Ovary (tissue), 9 donors: Measurements from ENCODE around the gene HERC4. TPM values are rescaled to one million over a fixed set of nuclear protein-coding genes. Genes with fewer than 3 reads are reported as not detected.

Source experiments
- DNase-seq, 5 donors: peaks; one replicate each; pipeline ENCODE4 v3.0.0-alpha.2; 2019 to 2020
- H3K27ac ChIP-seq, 2 donors: fragments of 200-600 bp; one replicate each; pipeline versions ENCODE4 v1.5.1 to v1.8.0; 2019 to 2022
- H3K27me3 ChIP-seq: fragments of 200-600 bp; one replicate; pipeline ENCODE4 v1.8.0; 2022
- H3K36me3 ChIP-seq: fragments of 200-600 bp; sonication (generic); one replicate; pipeline ENCODE4 v1.5.1; 2019
- H3K4me1 ChIP-seq: one replicate; pipeline ENCODE4 v1.8.1; 2013; ENCODE audit warnings: mild to moderate bottlenecking, moderate library complexity; ENCODE audit not compliant: insufficient read depth
- H3K4me3 ChIP-seq: fragments of 200-600 bp; sonication (generic); one replicate; pipeline ENCODE4 v1.5.1; 2017
- H3K9me3 ChIP-seq, 2 donors: fragments of 200-600 bp in 1 of 2; sonication (generic) in 1 of 2; one replicate each; pipeline versions ENCODE4 v1.5.1 to v1.8.1; 2013 to 2019; ENCODE audit warnings: mild to moderate bottlenecking in 1 of 2, moderate library complexity in 1 of 2
- CTCF ChIP-seq, 3 donors: fragments of 450-650 bp in 2 of 3; fragments of 200-600 bp in 1 of 3; IDR thresholded peaks; one replicate each; pipeline versions ENCODE4 v1.5.1 to v1.8.0; 2016 to 2022; ENCODE audit warnings: antibody characterized with exemption in 3 of 3, mild to moderate bottlenecking in 1 of 3
- EP300 ChIP-seq: sonication (generic); formaldehyde crosslinking; IDR thresholded peaks from one replicate; pipeline ENCODE4 v1.6.1; 2017; ENCODE audit warnings: antibody characterized with exemption
- POLR2A ChIP-seq: fragments of 450-650 bp; IDR thresholded peaks from one replicate; pipeline ENCODE4 v1.6.1; 2017; ENCODE audit warnings: antibody characterized with exemption, mild to moderate bottlenecking, moderate library complexity
- WGBS, 3 donors: extraction: QIAGEN DNeasy Blood & Tissue Kit in 1 of 3; methylation state at CpG; one replicate each; pipeline versions ENCODE4 v1.1.5 to v1.1.7; 2013 to 2017; 5-methylcytosine and 5-hydroxymethylcytosine counted together
- intact Hi-C, 4 donors: fragments of 100-400 bp; cut with DNase I; formaldehyde crosslinking; loops; one replicate each; pipeline versions ENCODE4 v1.11.0 to v1.15.1; 2022 to 2023
- polyA plus RNA-seq, 2 donors: library from polyadenylated mRNA; stranded (reverse); fragments of 200-250 nt in 1 of 2; fragments of 350-450 nt in 1 of 2; fragmentation: Illumina TruSeq in 1 of 2; extraction: RNeasy Lipid Tissue Mini Kit (QIAGEN cat#74804) in 1 of 2; gene quantifications; one replicate each; pipeline ENCODE4 v1.2.3, GENCODE V29; 2013 to 2014
- total RNA-seq, 7 donors: library from RNA; depleted of rRNA in 2 of 7; stranded (reverse); fragments of >200 nt in 2 of 7; fragmentation: NEBNext Ultra II Directional in 3 of 7; extraction: Animal tissue kit (Norgen Biotek cat#: 25700) in 3 of 7; gene quantifications; one replicate each; pipeline versions ENCODE4 v1.1.0 to v1.2.4, GENCODE V29; 2016 to 2023
- donor health status: DM: no; HTN: no; CAD: no; lungs with moderate emphysema.
- donor health status: DM: no; HTN: no; CAD: no.
- donor health status: Bipolar disorder and iron deficiency.
- donor health status: DM: yes; HTN: yes; CAD: no.
- donor health status: DM: no; HTN: no; CAD: no.
- donor health status: DM: yes; HTN: yes; CAD: no.

Gene HERC4
- total and polyA plus RNA-seq, 9 donors = 16.4 to 54.7 (median 43.5) TPM

- 62 to 74% (median 67%) methylated on average over 3 of the region's 3 CpGs for WGBS, 3 donors
- no peaks in the 10 kb centered on the region for H3K9me3 ChIP-seq
- H3K4me1 ChIP-seq = peaks cover 2% of the 10 kb centered on the region
- no peaks in the 10 kb centered on the region for H3K36me3 ChIP-seq
- H3K27me3 ChIP-seq = no peaks in the 10 kb centered on the region
- intact Hi-C loops = no loop called here
- DNase-seq = no peak
- TF ChIP-seq POLR2A (no peak), EP300 (no peak), CTCF (IDR thresholded peaks at IDR 0.05) (no peak)
- H3K4me3 ChIP-seq = no peak overlapping the region
- no peak overlapping the region for H3K27ac ChIP-seq
These were observed 21.5 kb downstream of the HERC4 start for GRCh38 chr10:68053553-68053952.

- 80 to 88% (median 83%) methylated on average over 2 of the region's 2 CpGs for WGBS, 3 donors
- Histone ChIP-seq H3K27me3 (no peaks in the 10 kb centered on the region), H3K9me3 (no peaks in the 10 kb centered on the region), H3K27ac (no peak overlapping the region), H3K4me1 (peaks cover 2% of the 10 kb centered on the region), H3K36me3 (no peaks in the 10 kb centered on the region), H3K4me3 (no peak overlapping the region)
- no peak for DNase-seq
- intact Hi-C loops = no loop called here
- TF ChIP-seq EP300 = no peak
- TF ChIP-seq POLR2A = no peak
- TF ChIP-seq CTCF (IDR thresholded peaks at IDR 0.05) = no peak
These were observed 22.6 kb downstream of the HERC4 start for GRCh38 chr10:68052463-68052862.

GRCh38 chr10:68049289-68050078, 25.6 kb downstream of the HERC4 start:
- Histone ChIP-seq H3K36me3 (no peaks in the 10 kb centered on the region), H3K27ac (no peak overlapping the region), H3K4me3 (no peak overlapping the region), H3K4me1 (peaks cover 2% of the 10 kb centered on the region), H3K27me3 (no peaks in the 10 kb centered on the region), H3K9me3 (no peaks in the 10 kb centered on the region)
- WGBS, 3 donors = 65 to 84% (median 67%) methylated on average over 8 of the region's 8 CpGs
- intact Hi-C loops = no loop called here
- TF ChIP-seq POLR2A (no peak), CTCF (IDR thresholded peaks at IDR 0.05) (no peak), EP300 (no peak)
- no peak for DNase-seq

- Histone ChIP-seq H3K27ac (no peak overlapping the region), H3K4me3 (no peak overlapping the region), H3K36me3 (no peaks in the 10 kb centered on the region), H3K9me3 (no peaks in the 10 kb centered on the region), H3K4me1 (peaks cover 2% of the 10 kb centered on the region), H3K27me3 (no peaks in the 10 kb centered on the region)
- no peak for TF ChIP-seq CTCF (IDR thresholded peaks at IDR 0.05)
- TF ChIP-seq EP300 = no peak
- no peak for TF ChIP-seq POLR2A
- DNase-seq = no peak
- 84 to 90% (median 88%) methylated on average over 3 of the region's 3 CpGs for whole genome bisulfite sequencing, 3 donors
- intact Hi-C loops = no loop called here
These were observed 27.3 kb downstream of the HERC4 start for GRCh38 chr10:68047554-68048327.
